HG02870 (cell line): ENCODE measurements around the gene PTX4.

Experiments used
- ATAC-seq: cut with Tn5 transposase; IDR thresholded peaks from one replicate; pipeline ENCODE4 v1.9.1; 2021; ENCODE audit warnings: mild to moderate bottlenecking, moderate library complexity; ENCODE audit not compliant: unreplicated experiment

Gene PTX4

GRCh38 chr16:1502092-1503004, 13.6 kb upstream of the PTX4 start:
- ATAC-seq = no peak

GRCh38 chr16:1501630-1502029, 12.9 kb upstream of the PTX4 start:
- no peak for ATAC-seq

GRCh38 chr16:1500465-1501150, 11.9 kb upstream of the PTX4 start:
- no peak for ATAC-seq

GRCh38 chr16:1499756-1500464, 11.2 kb upstream of the PTX4 start:
- ATAC-seq = no peak

- no peak for ATAC-seq
Observed at GRCh38 chr16:1498899-1499676, 10.3 kb upstream of the PTX4 start.

- ATAC-seq = no peak
Observed at GRCh38 chr16:1497014-1497598, 8.4 kb upstream of the PTX4 start.

GRCh38 chr16:1496464-1496863, 7.7 kb upstream of the PTX4 start:
- no peak for ATAC-seq

GRCh38 chr16:1495889-1496262, 7.1 kb upstream of the PTX4 start:
- no peak for ATAC-seq

- no peak for ATAC-seq
Observed at GRCh38 chr16:1495211-1495888, 6.6 kb upstream of the PTX4 start.

GRCh38 chr16:1494711-1495110, 6.0 kb upstream of the PTX4 start:
- ATAC-seq = no peak

GRCh38 chr16:1494129-1494640, 5.4 kb upstream of the PTX4 start:
- ATAC-seq = no peak

GRCh38 chr16:1493746-1494094, 5.0 kb upstream of the PTX4 start:
- no peak for ATAC-seq

- peak; percentile 74 for ATAC-seq
Observed at GRCh38 chr16:1492923-1493745, 4.4 kb upstream of the PTX4 start, which contains the start of gene TELO2. Gene TELO2 (plus strand): TSS chr16:1493360. CDS start chr16:1494282, 922 bp downstream.

GRCh38 chr16:1492082-1492922, 3.6 kb upstream of the PTX4 start:
- ATAC-seq = no peak

- ATAC-seq = no peak
Observed at GRCh38 chr16:1491327-1491726, 2.6 kb upstream of the PTX4 start.

- ATAC-seq = no peak
Observed at GRCh38 chr16:1489077-1489476, 333 bp upstream of the PTX4 start.

GRCh38 chr16:1488054-1488601, 616 bp downstream of the PTX4 start:
- ATAC-seq = no peak
